Ascending aorta (tissue), 2 donors: ENCODE data around the gene IL31. TPM values are rescaled to one million over a fixed set of nuclear protein-coding genes. Genes with fewer than 3 reads are reported as not detected.
"Not testable (repeated sequence)": the region's sequence is repeated elsewhere in the genome, so short reads cannot be mapped to it uniquely, and the experiment has no call there.

ENCODE experiments used
- DNase-seq, 2 donors: peaks; one replicate each; pipeline ENCODE4 v3.0.0-alpha.2; 2019; ENCODE audit warnings: low spot score in 2 of 2
- H3K27ac ChIP-seq, 2 donors: fragments of 200-600 bp; sonication (generic); one replicate each; pipeline ENCODE4 v1.5.1; 2016 to 2017; ENCODE audit warnings: mild to moderate bottlenecking in 1 of 2
- H3K27me3 ChIP-seq: fragments of 200-600 bp; sonication (generic); one replicate; pipeline ENCODE4 v1.5.1; 2017
- H3K36me3 ChIP-seq, 2 donors: fragments of 200-600 bp; sonication (generic); one replicate each; pipeline ENCODE4 v1.5.1; 2016
- H3K4me1 ChIP-seq, 2 donors: fragments of 200-600 bp; sonication (generic); one replicate each; pipeline ENCODE4 v1.5.1; 2016 to 2017; ENCODE audit warnings: mild to moderate bottlenecking in 1 of 2
- H3K4me3 ChIP-seq, 2 donors: fragments of 200-600 bp; sonication (generic); one replicate each; pipeline ENCODE4 v1.5.1; 2016 to 2017; ENCODE audit warnings: mild to moderate bottlenecking in 1 of 2
- H3K9me3 ChIP-seq, 2 donors: fragments of 200-600 bp; sonication (generic); one replicate each; pipeline ENCODE4 v1.5.1; 2016
- CTCF ChIP-seq, 3 experiments: fragments of 200-600 bp in 2 of 3; fragments of 450-650 bp in 1 of 3; sonication (generic) in 2 of 3; IDR thresholded peaks; one replicate each; pipeline ENCODE4 v1.5.1; 2016 to 2019; ENCODE audit warnings: antibody characterized with exemption in 3 of 3, mild to moderate bottlenecking in 1 of 3, moderate library complexity in 1 of 3
- intact Hi-C: fragments of 100-400 bp; cut with DNase I; formaldehyde crosslinking; loops from one replicate; pipeline ENCODE4 v1.15.1; 2023
- total RNA-seq: library from RNA; depleted of rRNA; stranded (reverse); fragments of >200 nt; gene quantifications from one replicate; pipeline ENCODE4 v1.1.0, GENCODE V29; 2016

IL31 gene
- total RNA-seq, 1 donor from 2014 or later, result not detected

- Histone ChIP-seq H3K9me3 (no peaks in the 10 kb centered on the region), H3K27me3 (no peaks in the 10 kb centered on the region), H3K36me3 (no peaks in the 10 kb centered on the region), H3K27ac (no peak overlapping the region), H3K4me3 (no peak overlapping the region), H3K4me1 (peaks cover 0 to 2% of the 10 kb centered on the region in 2 donors)
- no peak for DNase-seq
- intact Hi-C loops, result no loop called here
- no peak for TF ChIP-seq CTCF (IDR thresholded peaks at IDR 0.05)
Observed at GRCh38 chr12:122184517-122184916, 10.5 kb upstream of the IL31 start.

DNA sequence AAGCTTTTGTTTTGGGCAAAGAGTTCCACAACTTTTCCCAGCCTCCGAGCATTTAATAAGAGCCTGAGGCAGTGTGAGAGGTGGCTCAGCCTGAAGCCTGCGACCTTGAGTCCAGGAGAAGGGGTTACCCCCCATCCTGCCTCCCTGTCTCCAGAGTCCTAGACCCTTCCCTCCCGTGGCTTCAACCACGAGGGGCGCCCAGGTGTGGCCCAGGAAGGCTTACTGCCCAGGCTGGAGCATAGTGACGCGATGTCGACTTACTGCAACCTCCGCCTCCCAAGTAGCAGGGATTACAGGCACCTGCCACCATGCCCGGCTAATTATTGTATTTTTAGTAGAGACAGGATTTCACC is 9.5 kb upstream of the IL31 start:
- H3K9me3 ChIP-seq, result no peaks in the 10 kb centered on the region
- TF ChIP-seq CTCF (IDR thresholded peaks at IDR 0.05), result no peak
- no peaks in the 10 kb centered on the region for H3K36me3 ChIP-seq
- H3K27ac ChIP-seq, result no peak overlapping the region
- H3K4me1 ChIP-seq, result peaks cover 0 to 2% of the 10 kb centered on the region in 2 donors
- DNase-seq, result no peak
- peak overlapping the region; percentile 53 to 72 for H3K4me3 ChIP-seq
- H3K27me3 ChIP-seq, result no peaks in the 10 kb centered on the region
- intact Hi-C loops, result no loop called here

GRCh38 chr12:122182887-122183587 is 9.0 kb upstream of the IL31 start, which contains the start of gene LRRC43:
Gene LRRC43, plus strand, starts transcription at chr12:122183123. Its CDS starts 22 bp downstream, at chr12:122183145.
- Histone ChIP-seq H3K4me1 (peaks cover 0 to 2% of the 10 kb centered on the region in 2 donors), H3K27me3 (no peaks in the 10 kb centered on the region), H3K9me3 (no peaks in the 10 kb centered on the region), H3K4me3 (peak within 1 kb of the TSS; percentile 53 to 72), H3K36me3 (no peaks in the 10 kb centered on the region), H3K27ac (no peak within 1 kb of the TSS)
- DNase-seq, result no peak
- no peak for TF ChIP-seq CTCF (IDR thresholded peaks at IDR 0.05)
- intact Hi-C loops, result no loop called here

DNA sequence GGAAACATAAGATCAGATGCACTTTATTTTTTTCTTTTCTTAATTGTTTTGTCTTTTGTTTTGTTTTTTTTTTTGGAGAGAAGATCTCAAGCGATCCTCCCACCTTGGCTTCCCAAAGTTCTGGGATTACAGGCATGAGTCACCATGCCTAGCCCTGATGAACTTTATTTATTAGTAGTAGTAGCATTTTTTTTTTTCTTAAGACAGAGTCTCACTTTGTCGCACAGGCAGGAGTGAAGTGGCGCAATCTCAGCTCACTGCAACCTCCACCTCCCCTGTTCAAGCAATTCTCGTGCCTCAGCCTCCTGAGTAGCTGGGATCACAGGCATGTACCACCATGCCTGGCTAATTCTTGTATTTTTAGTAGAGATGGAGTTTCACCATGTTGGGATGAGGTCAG is 2.5 kb upstream of the IL31 start:
- intact Hi-C loops, H3K27ac ChIP-seq, DNase-seq: not testable (repeated sequence)

GRCh38 chr12:122172262-122172939 is 1.6 kb downstream of the IL31 start:
- Histone ChIP-seq H3K27me3 (no peaks in the 10 kb centered on the region), H3K9me3 (no peaks in the 10 kb centered on the region), H3K36me3 (no peaks in the 10 kb centered on the region), H3K4me3 (no peak overlapping the region), H3K27ac (no peak overlapping the region), H3K4me1 (no peaks in the 10 kb centered on the region)
- intact Hi-C loops, result no loop called here
- no peak for TF ChIP-seq CTCF (IDR thresholded peaks at IDR 0.05)
- no peak for DNase-seq

More for the DNA sequence above, 2.5 kb upstream of the IL31 start:
- not testable (repeated sequence) for H3K36me3 ChIP-seq, H3K4me1 ChIP-seq, H3K27me3 ChIP-seq, H3K9me3 ChIP-seq, H3K4me3 ChIP-seq

DNA sequence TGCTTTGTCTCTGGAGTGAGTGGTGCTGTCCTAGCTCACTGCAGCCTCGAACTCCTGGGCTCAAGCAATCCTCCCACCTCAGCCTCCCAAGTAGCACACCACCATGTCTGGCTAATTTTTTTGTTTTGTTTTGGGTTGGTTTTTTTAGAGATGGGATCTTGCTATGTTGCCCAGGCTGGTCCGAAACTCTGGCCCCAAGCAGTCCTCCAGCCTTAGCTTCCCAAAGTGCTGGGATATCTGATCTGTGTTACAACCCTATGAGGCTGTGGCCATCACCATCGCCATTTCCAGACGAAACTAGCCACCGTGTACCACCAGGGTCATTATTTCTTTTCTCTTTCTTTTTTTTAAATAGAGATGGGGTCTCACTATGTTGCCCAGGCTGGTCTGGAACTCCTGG is 2.6 kb downstream of the IL31 start:
- TF ChIP-seq CTCF (IDR thresholded peaks at IDR 0.05), result no peak

More for the DNA sequence above, 2.6 kb downstream of the IL31 start:
- no peaks in the 10 kb centered on the region for H3K36me3 ChIP-seq
- H3K27ac ChIP-seq, result no peak overlapping the region
- no peak overlapping the region for H3K4me3 ChIP-seq
- no peaks in the 10 kb centered on the region for H3K4me1 ChIP-seq
- DNase-seq, result no peak
- no peaks in the 10 kb centered on the region for H3K9me3 ChIP-seq
- intact Hi-C loops, result no loop called here
- H3K27me3 ChIP-seq, result no peaks in the 10 kb centered on the region
